Measurements from ENCODE around the gene GINS1. TPM values are rescaled to one million over a fixed set of nuclear protein-coding genes. Genes with fewer than 3 reads are reported as not detected.
"Not testable (repeated sequence)": the region's sequence is repeated elsewhere in the genome, so short reads cannot be mapped to it uniquely, and the experiment has no call there.

GINS1 gene
- total RNA-seq, 1 experiment from 2014 or later, result 30.4 TPM

GRCh38 chr20:25471020-25471419 is 63.5 kb downstream of the GINS1 start:
- H2AFZ ChIP-seq (ENCODE audit: low read depth, low read length, poor library complexity, severe bottlenecking), result no peak overlapping the region
- CTCF ChIA-PET, result no interaction called here
- TF ChIP-seq SRF (IDR thresholded peaks at IDR 0.05; ENCODE audit: low read depth) (no peak), EZH2 (IDR thresholded peaks at IDR 0.05) (no peak), YY1 (IDR thresholded peaks at IDR 0.05; ENCODE audit: extremely low read depth, insufficient replicate concordance, low read depth, low read length) (no peak), CTCF (IDR thresholded peaks at IDR 0.05 in 2 of 3, conservative IDR thresholded peaks at IDR 0.05 in 1 of 3; ENCODE audit: borderline replicate concordance in 1 of 3, insufficient read depth in 1 of 3, low read depth in 2 of 3, low read length in 2 of 3) (no peak), RAD21 (IDR thresholded peaks at IDR 0.05; ENCODE audit: low read depth) (no peak), REST (IDR thresholded peaks at IDR 0.05; ENCODE audit: low read depth) (no peak)
- H3K79me2 ChIP-seq (ENCODE audit: insufficient read depth, low read length), result no peaks in the 10 kb centered on the region
- H4K20me1 ChIP-seq (ENCODE audit: insufficient read depth), result no peaks in the 10 kb centered on the region
- no peaks in the 10 kb centered on the region for H3K36me3 ChIP-seq (ENCODE audit: control insufficient read depth in 1 of 2, insufficient read depth in 2 of 2, low read length in 2 of 2)
- H3K4me3 ChIP-seq (replicated peaks in 1 of 2; ENCODE audit: low read depth in 1 of 2, low read length in 2 of 2), result no peak overlapping the region
- H3K9me2 ChIP-seq (ENCODE audit: insufficient read depth), result no peaks in the 10 kb centered on the region
- no peak overlapping the region for H3K4me2 ChIP-seq (ENCODE audit: low read length)
- no peak overlapping the region for H3K9ac ChIP-seq (ENCODE audit: low read length)
- no peak overlapping the region for H3K27ac ChIP-seq (ENCODE audit: low read depth, low read length)
- no peaks in the 10 kb centered on the region for H3K27me3 ChIP-seq (ENCODE audit: insufficient read depth, low read length)
- POLR2A ChIA-PET, result no interaction called here
- RAD21 ChIA-PET (ENCODE audit: low non-redundant PET in 1 of 2, low total read pairs in 2 of 2, uncharacterized antibody in 2 of 2, unreplicated experiment in 2 of 2), result no interaction called here
- BruUV-seq (replicated peaks), result no TSS peak
- H3K9me3 ChIP-seq (ENCODE audit: control insufficient read depth in 1 of 2, insufficient read depth in 1 of 2, low read depth in 1 of 2, low read length in 2 of 2), result no peaks in the 10 kb centered on the region
- intact Hi-C loops (cut with micrococcal nuclease), result no loop called here
- no peaks in the 10 kb centered on the region for H3K4me1 ChIP-seq (ENCODE audit: control insufficient read depth in 1 of 2, insufficient read depth in 2 of 2, low read length in 2 of 2)
- ATAC-seq, result no peak
- no peak for DNase-seq (ENCODE audit: low read depth, low spot score)

- H3K9me3 ChIP-seq (ENCODE audit: control insufficient read depth in 1 of 2, insufficient read depth in 1 of 2, low read depth in 1 of 2, low read length in 2 of 2); H3K4me1 ChIP-seq (ENCODE audit: control insufficient read depth in 1 of 2, insufficient read depth in 2 of 2, low read length in 2 of 2); H2AFZ ChIP-seq (ENCODE audit: low read depth, low read length, poor library complexity, severe bottlenecking); intact Hi-C loops (cut with micrococcal nuclease); H3K9me2 ChIP-seq (ENCODE audit: insufficient read depth); CTCF ChIA-PET; H3K9ac ChIP-seq (ENCODE audit: low read length); BruUV-seq (replicated peaks); H3K79me2 ChIP-seq (ENCODE audit: insufficient read depth, low read length); H4K20me1 ChIP-seq (ENCODE audit: insufficient read depth); H3K4me2 ChIP-seq (ENCODE audit: low read length); POLR2A ChIA-PET; H3K27me3 ChIP-seq (ENCODE audit: insufficient read depth, low read length); ATAC-seq; H3K27ac ChIP-seq (ENCODE audit: low read depth, low read length); RAD21 ChIA-PET (ENCODE audit: low non-redundant PET in 1 of 2, low total read pairs in 2 of 2, uncharacterized antibody in 2 of 2, unreplicated experiment in 2 of 2); H3K36me3 ChIP-seq (ENCODE audit: control insufficient read depth in 1 of 2, insufficient read depth in 2 of 2, low read length in 2 of 2); DNase-seq (ENCODE audit: low read depth, low spot score); H3K4me3 ChIP-seq (replicated peaks in 1 of 2; ENCODE audit: low read depth in 1 of 2, low read length in 2 of 2): not testable (repeated sequence)
Observed at GRCh38 chr20:25473297-25473696, 65.8 kb downstream of the GINS1 start.

All from HCT116 (cell line).